Measurements from ENCODE around the gene UBE4B. TPM values are rescaled to one million over a fixed set of nuclear protein-coding genes. Genes with fewer than 3 reads are reported as not detected.

Gene UBE4B
- total and polyA plus RNA-seq, 2 experiments from 2014 or later = 14.3 to 27.6 TPM

DNA sequence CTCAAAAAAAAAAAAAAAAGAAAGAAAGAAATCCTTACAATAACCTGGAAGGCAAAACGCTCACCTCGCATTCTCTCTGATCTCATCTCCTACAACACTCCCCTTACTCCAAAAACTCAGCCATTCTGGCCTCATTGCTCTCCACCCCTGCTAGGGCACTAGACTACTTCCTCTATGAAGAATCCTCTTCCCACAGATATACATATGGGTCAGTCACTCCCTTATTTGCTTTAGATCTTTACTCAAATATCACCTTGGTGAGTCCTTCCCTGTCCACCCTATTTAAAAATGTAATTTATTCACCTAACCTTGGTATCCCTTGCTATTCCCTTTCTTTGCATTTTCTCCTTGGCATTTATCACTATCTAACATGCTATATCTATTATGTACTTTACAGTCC is 153.0 kb downstream of the UBE4B start:
- no peaks in the 10 kb centered on the region for H3K9me3 ChIP-seq (ENCODE audit: low read depth)
- in situ Hi-C loops (cut with MboI) = no loop called here
- no peak overlapping the region for H3K4me3 ChIP-seq
- no peak overlapping the region for H2AFZ ChIP-seq
- H3K27me3 ChIP-seq (replicated peaks; ENCODE audit: insufficient read depth) = no peaks in the 10 kb centered on the region
- H3F3A ChIP-seq (ENCODE audit: insufficient read depth) = peaks cover 12% of the 10 kb centered on the region; the same call in 1 of the 2 replicates
- no peak for DNase-seq
- 91 to 100% methylated on average over 2 of the region's 2 CpGs for WGBS, 2 experiments (ENCODE audit: low coverage in 1 of 2, low lambda C conversion rate in 2 of 2, missing lambda C conversion rate in 2 of 2)
- no peaks in the 10 kb centered on the region for H3K36me3 ChIP-seq (ENCODE audit: low read depth)
- no peak overlapping the region for H3K9ac ChIP-seq
- H4K20me1 ChIP-seq (ENCODE audit: insufficient read depth) = no peaks in the 10 kb centered on the region
- TF ChIP-seq EZH2phosphoT487 (IDR thresholded peaks at IDR 0.05; ENCODE audit: insufficient read depth, low read depth) (no peak), EZH2 (IDR thresholded peaks at IDR 0.05; ENCODE audit: insufficient read depth, poor library complexity, severe bottlenecking) (no peak)
- no peak overlapping the region for H3K27ac ChIP-seq
- no peaks in the 10 kb centered on the region for H3K9me2 ChIP-seq (ENCODE audit: insufficient read depth)
- no peak overlapping the region for H3K4me2 ChIP-seq (ENCODE audit: unreplicated experiment)
- no peaks in the 10 kb centered on the region for H3K79me2 ChIP-seq (ENCODE audit: insufficient read depth)
- H3K4me1 ChIP-seq (ENCODE audit: insufficient read depth) = peaks cover 10% of the 10 kb centered on the region

DNA sequence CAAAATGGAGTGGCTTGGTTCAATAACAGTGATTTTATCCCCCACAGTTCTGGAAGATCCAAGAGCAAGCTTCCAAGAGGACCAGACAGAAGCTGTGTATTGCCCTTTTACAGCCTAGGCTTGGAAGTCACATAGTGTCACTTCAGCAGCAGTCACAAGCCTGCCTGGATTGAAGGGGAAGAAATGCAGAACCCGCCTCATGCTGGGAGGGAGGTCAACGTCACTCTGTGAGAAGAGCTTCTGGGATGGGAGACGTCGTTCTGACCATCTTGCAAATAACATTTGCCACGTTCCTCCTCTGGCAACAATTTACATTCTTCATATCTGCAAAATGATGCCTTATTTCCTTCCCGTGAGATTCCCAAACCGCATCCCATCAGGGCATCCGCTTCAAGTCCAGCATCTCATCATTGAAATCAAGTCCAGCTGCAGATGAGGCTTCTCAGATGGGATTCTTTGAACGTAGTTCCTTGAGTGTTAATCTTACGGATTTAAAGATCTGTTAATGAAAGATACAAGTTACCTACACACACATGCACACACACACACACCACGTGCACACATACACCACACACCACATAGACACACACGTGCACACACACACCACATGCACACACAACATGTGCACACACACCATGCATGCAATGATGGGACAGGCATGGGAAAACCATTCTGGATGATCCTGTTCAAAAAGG is 153.7 kb downstream of the UBE4B start:
- Histone ChIP-seq H3F3A (ENCODE audit: insufficient read depth) (peaks cover 12% of the 10 kb centered on the region; the same call in 1 of the 2 replicates), H3K4me2 (ENCODE audit: unreplicated experiment) (no peak overlapping the region), H3K9me2 (ENCODE audit: insufficient read depth) (no peaks in the 10 kb centered on the region), H3K4me1 (ENCODE audit: insufficient read depth) (peaks cover 4% of the 10 kb centered on the region; the same call in 1 of the 2 replicates), H3K9ac (no peak overlapping the region), H3K36me3 (ENCODE audit: low read depth) (no peaks in the 10 kb centered on the region), H3K9me3 (ENCODE audit: low read depth) (no peaks in the 10 kb centered on the region), H4K20me1 (ENCODE audit: insufficient read depth) (no peaks in the 10 kb centered on the region), H3K79me2 (ENCODE audit: insufficient read depth) (no peaks in the 10 kb centered on the region), H3K27ac (no peak overlapping the region), H2AFZ (no peak overlapping the region), H3K4me3 (no peak overlapping the region), H3K27me3 (replicated peaks; ENCODE audit: insufficient read depth) (no peaks in the 10 kb centered on the region)
- DNase-seq = peak; percentile 59
- TF ChIP-seq EZH2phosphoT487 (IDR thresholded peaks at IDR 0.05; ENCODE audit: insufficient read depth, low read depth) (no peak), EZH2 (IDR thresholded peaks at IDR 0.05; ENCODE audit: insufficient read depth, poor library complexity, severe bottlenecking) (no peak)
- in situ Hi-C loops (cut with MboI) = no loop called here
- WGBS, 2 experiments (ENCODE audit: low coverage in 1 of 2, low lambda C conversion rate in 2 of 2, missing lambda C conversion rate in 2 of 2) = 11 to 14% methylated on average over 12 of the region's 12 CpGs

DNA sequence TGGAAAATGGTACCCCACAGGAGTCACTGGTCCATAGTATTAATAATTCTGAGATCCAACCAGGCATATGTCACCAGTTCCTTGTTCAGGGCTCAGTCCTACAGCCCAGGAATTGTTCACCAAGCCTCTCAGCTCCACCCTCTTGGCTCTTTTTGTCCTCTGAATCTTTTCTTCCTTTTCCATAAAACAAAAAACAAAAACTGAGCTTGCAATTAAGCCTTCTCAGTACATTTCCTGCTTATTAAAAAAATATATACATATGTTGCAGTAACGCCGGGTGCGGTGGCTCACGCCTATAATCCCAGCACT is 154.2 kb downstream of the UBE4B start:
- Histone ChIP-seq H3F3A (ENCODE audit: insufficient read depth) (peaks cover 12% of the 10 kb centered on the region; the same call in 1 of the 2 replicates), H3K9ac (no peak overlapping the region), H3K79me2 (ENCODE audit: insufficient read depth) (no peaks in the 10 kb centered on the region), H3K27me3 (replicated peaks; ENCODE audit: insufficient read depth) (no peaks in the 10 kb centered on the region), H4K20me1 (ENCODE audit: insufficient read depth) (no peaks in the 10 kb centered on the region), H2AFZ (no peak overlapping the region), H3K4me1 (ENCODE audit: insufficient read depth) (peaks cover 4% of the 10 kb centered on the region; the same call in 1 of the 2 replicates), H3K36me3 (ENCODE audit: low read depth) (no peaks in the 10 kb centered on the region), H3K4me3 (no peak overlapping the region), H3K9me2 (ENCODE audit: insufficient read depth) (no peaks in the 10 kb centered on the region), H3K27ac (no peak overlapping the region), H3K4me2 (ENCODE audit: unreplicated experiment) (no peak overlapping the region), H3K9me3 (ENCODE audit: low read depth) (no peaks in the 10 kb centered on the region)
- TF ChIP-seq EZH2 (IDR thresholded peaks at IDR 0.05; ENCODE audit: insufficient read depth, poor library complexity, severe bottlenecking) = no peak
- no peak for TF ChIP-seq EZH2phosphoT487 (IDR thresholded peaks at IDR 0.05; ENCODE audit: insufficient read depth, low read depth)
- in situ Hi-C loops (cut with MboI) = no loop called here
- 19 to 26% methylated on average over 4 of the region's 4 CpGs for WGBS, 2 experiments (ENCODE audit: low coverage in 1 of 2, low lambda C conversion rate in 2 of 2, missing lambda C conversion rate in 2 of 2)
- DNase-seq = no peak

GRCh38 chr1:10188133-10188650 is 155.4 kb downstream of the UBE4B start:
- H3K4me2 ChIP-seq (ENCODE audit: unreplicated experiment) = no peak overlapping the region
- H3K9ac ChIP-seq = no peak overlapping the region
- 91 to 97% methylated on average over 2 of the region's 2 CpGs for WGBS, 2 experiments (ENCODE audit: low coverage in 1 of 2, low lambda C conversion rate in 2 of 2, missing lambda C conversion rate in 2 of 2)
- no peak overlapping the region for H2AFZ ChIP-seq
- H3K4me1 ChIP-seq (ENCODE audit: insufficient read depth) = peaks cover 4% of the 10 kb centered on the region; the same call in 1 of the 2 replicates
- no peaks in the 10 kb centered on the region for H3K79me2 ChIP-seq (ENCODE audit: insufficient read depth)
- H3K4me3 ChIP-seq = no peak overlapping the region
- no peaks in the 10 kb centered on the region for H3K27me3 ChIP-seq (replicated peaks; ENCODE audit: insufficient read depth)
- no peaks in the 10 kb centered on the region for H3K9me3 ChIP-seq (ENCODE audit: low read depth)
- H3F3A ChIP-seq (ENCODE audit: insufficient read depth) = peaks cover 12% of the 10 kb centered on the region; the same call in 1 of the 2 replicates
- no peaks in the 10 kb centered on the region for H3K36me3 ChIP-seq (ENCODE audit: low read depth)
- no peaks in the 10 kb centered on the region for H3K9me2 ChIP-seq (ENCODE audit: insufficient read depth)
- in situ Hi-C loops (cut with MboI) = no loop called here
- no peaks in the 10 kb centered on the region for H4K20me1 ChIP-seq (ENCODE audit: insufficient read depth)
- no peak overlapping the region for H3K27ac ChIP-seq
- TF ChIP-seq EZH2 (IDR thresholded peaks at IDR 0.05; ENCODE audit: insufficient read depth, poor library complexity, severe bottlenecking) (no peak), EZH2phosphoT487 (IDR thresholded peaks at IDR 0.05; ENCODE audit: insufficient read depth, low read depth) (no peak)
- DNase-seq = no peak

Data from GM23248 (cell line).